Measurements from ENCODE around the gene SUGCT. TPM values are rescaled to one million over a fixed set of nuclear protein-coding genes. Genes with fewer than 3 reads are reported as not detected.
A peak's percentile ranks its signal among the peaks of the same experiment; 100 is the strongest.

SUGCT gene
- total and polyA plus RNA-seq, 9 of the 15 experiments (the other 6 are each of a cell fraction or from before 2014, with no cell fraction given), result 0.58 to 2.5 (median 1.4) TPM

GRCh38 chr7:40120020-40120419 is 14.8 kb upstream of the SUGCT start:
- Histone ChIP-seq H3K36me3 (ENCODE audit: control insufficient read depth, insufficient read depth, low read length) (no peaks in the 10 kb centered on the region; the same call in 2 of the 3 replicates), H3K79me2 (ENCODE audit: control insufficient read depth, insufficient read depth, low read length) (no peaks in the 10 kb centered on the region; the same call in 2 of the 3 replicates), H3K9me3 (replicated peaks; ENCODE audit: control insufficient read depth, insufficient read depth, low read depth, low read length) (no peaks in the 10 kb centered on the region), H3K9me1 (ENCODE audit: control insufficient read depth, insufficient read depth, low read length) (no peaks in the 10 kb centered on the region), H3K4me2 (ENCODE audit: insufficient read depth, low read length) (no peak overlapping the region), H3K27me3 (ENCODE audit: control insufficient read depth in 2 of 2, insufficient read depth in 2 of 2, low read length in 2 of 2) (no peaks in the 10 kb centered on the region), H3K4me1 (replicated peaks in 1 of 2; ENCODE audit: control insufficient read depth in 2 of 2, insufficient read depth in 2 of 2, low read length in 2 of 2) (no peaks in the 10 kb centered on the region), H2AFZ (ENCODE audit: low read depth, low read length) (no peak overlapping the region), H3K4me3 (no peak overlapping the region), H3K27ac (ENCODE audit: extremely low read depth, low read depth, low read length) (no peak overlapping the region), H4K20me1 (replicated peaks; ENCODE audit: control insufficient read depth, insufficient read depth, low read length) (no peaks in the 10 kb centered on the region), H3K9ac (ENCODE audit: insufficient read depth in 1 of 2, low read depth in 2 of 2, low read length in 2 of 2) (no peak overlapping the region)
- no TSS peak for BruUV-seq (replicated peaks)
- ChIA-PET POLR2A (interaction anchor here (0.6 kb wide), 1 partner anchor 1286 kb away, joined by 3 read pairs; no protein-coding TSS in a partner anchor), CTCF (ENCODE audit: low intra/inter-chr PET ratio) (no interaction called here)
- no peak; the same call in 1 of the 3 replicates for ATAC-seq
- FAIRE-seq, result no peak
- intact Hi-C loops (cut with micrococcal nuclease) (no loop called here), in situ Hi-C loops (cut with MboI) (no loop called here)
- DNase-seq (ENCODE audit: extremely low read depth in 1 of 4, low spot score in 3 of 4), result peak in 1 of 4 experiments; percentile 4
- WGBS (ENCODE audit: insufficient coverage, low coverage, missing lambda C conversion rate), result 32% methylated on average over 5 of the region's 5 CpGs
- no peak for TF ChIP-seq ZNF318 (IDR thresholded peaks at IDR 0.05; ENCODE audit: borderline replicate concordance in 1 of 2, low read depth in 1 of 2)
- TF ChIP-seq ZNF174 (CRISPR knock-in tag; IDR thresholded peaks at IDR 0.05), result no peak
- TF ChIP-seq ARID4B (CRISPR knock-in tag; IDR thresholded peaks at IDR 0.05), result no peak
- TF ChIP-seq LEF1 (IDR thresholded peaks at IDR 0.05), result no peak
- TF ChIP-seq SNRNP70 (optimal IDR thresholded peaks at IDR 0.05; ENCODE audit: low read depth, low read length), result no peak
- no peak for TF ChIP-seq TEAD4 (IDR thresholded peaks at IDR 0.05; ENCODE audit: low read length)
- TF ChIP-seq TEAD4 (CRISPR knock-in tag; IDR thresholded peaks at IDR 0.05; ENCODE audit: borderline replicate concordance), result no peak
- no peak for TF ChIP-seq HMG20B (CRISPR knock-in tag; IDR thresholded peaks at IDR 0.05)
- TF ChIP-seq DPF2 (IDR thresholded peaks at IDR 0.05), result no peak

Measured in K562 (cell line).